DND-41 (cell line): Measurements from ENCODE around the gene RAB3C.

Source experiments
- EZH2 ChIP-seq: IDR thresholded peaks from 3 replicates; pipeline ENCODE4 v1.6.1; 2012; ENCODE audit warnings: borderline replicate concordance, low read depth, mild to moderate bottlenecking, moderate library complexity, low read length, inconsistent platforms; ENCODE audit not compliant: severe bottlenecking
- TF ChIP-seq, protein P1 (sequence below): IDR thresholded peaks from 2 replicates; pipeline ENCODE4 v1.5.1; 2012; ENCODE audit warnings: borderline replicate concordance, low read length, moderate library complexity, mild to moderate bottlenecking; ENCODE audit not compliant: poor library complexity, severe bottlenecking; ENCODE audit errors: extremely low read depth

- TF ChIP-seq, protein P1, sequence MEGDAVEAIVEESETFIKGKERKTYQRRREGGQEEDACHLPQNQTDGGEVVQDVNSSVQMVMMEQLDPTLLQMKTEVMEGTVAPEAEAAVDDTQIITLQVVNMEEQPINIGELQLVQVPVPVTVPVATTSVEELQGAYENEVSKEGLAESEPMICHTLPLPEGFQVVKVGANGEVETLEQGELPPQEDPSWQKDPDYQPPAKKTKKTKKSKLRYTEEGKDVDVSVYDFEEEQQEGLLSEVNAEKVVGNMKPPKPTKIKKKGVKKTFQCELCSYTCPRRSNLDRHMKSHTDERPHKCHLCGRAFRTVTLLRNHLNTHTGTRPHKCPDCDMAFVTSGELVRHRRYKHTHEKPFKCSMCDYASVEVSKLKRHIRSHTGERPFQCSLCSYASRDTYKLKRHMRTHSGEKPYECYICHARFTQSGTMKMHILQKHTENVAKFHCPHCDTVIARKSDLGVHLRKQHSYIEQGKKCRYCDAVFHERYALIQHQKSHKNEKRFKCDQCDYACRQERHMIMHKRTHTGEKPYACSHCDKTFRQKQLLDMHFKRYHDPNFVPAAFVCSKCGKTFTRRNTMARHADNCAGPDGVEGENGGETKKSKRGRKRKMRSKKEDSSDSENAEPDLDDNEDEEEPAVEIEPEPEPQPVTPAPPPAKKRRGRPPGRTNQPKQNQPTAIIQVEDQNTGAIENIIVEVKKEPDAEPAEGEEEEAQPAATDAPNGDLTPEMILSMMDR, result no peak
- no peak for TF ChIP-seq EZH2
These were observed 66.8 kb downstream of the RAB3C start for GRCh38 chr5:58649716-58650115.
